Measurements from ENCODE around the gene OLA1.

Gene OLA1

DNA sequence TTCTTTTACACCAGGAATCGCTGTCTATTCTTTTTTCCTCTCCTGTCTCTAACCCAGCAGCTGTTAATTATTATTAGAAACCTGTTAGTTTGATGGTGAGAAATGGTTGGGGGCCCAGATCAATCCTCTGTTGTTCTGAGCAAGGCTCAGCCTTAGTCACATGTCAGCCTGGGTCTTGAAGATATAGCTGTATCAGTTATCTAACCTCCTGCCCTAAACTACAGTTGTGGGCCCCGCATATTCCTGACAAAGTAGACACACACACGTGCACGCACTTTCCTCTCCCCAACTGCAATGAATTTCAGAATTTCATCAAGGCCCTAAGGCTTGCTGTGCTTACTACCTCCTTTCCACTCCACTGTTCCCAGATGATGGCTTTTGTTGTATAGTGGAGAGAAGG, 54.6 kb downstream of the OLA1 start:
- TF ChIP-seq ZFX (IDR thresholded peaks at IDR 0.05; ENCODE audit: borderline replicate concordance): no peak
- TF ChIP-seq, protein P1, sequence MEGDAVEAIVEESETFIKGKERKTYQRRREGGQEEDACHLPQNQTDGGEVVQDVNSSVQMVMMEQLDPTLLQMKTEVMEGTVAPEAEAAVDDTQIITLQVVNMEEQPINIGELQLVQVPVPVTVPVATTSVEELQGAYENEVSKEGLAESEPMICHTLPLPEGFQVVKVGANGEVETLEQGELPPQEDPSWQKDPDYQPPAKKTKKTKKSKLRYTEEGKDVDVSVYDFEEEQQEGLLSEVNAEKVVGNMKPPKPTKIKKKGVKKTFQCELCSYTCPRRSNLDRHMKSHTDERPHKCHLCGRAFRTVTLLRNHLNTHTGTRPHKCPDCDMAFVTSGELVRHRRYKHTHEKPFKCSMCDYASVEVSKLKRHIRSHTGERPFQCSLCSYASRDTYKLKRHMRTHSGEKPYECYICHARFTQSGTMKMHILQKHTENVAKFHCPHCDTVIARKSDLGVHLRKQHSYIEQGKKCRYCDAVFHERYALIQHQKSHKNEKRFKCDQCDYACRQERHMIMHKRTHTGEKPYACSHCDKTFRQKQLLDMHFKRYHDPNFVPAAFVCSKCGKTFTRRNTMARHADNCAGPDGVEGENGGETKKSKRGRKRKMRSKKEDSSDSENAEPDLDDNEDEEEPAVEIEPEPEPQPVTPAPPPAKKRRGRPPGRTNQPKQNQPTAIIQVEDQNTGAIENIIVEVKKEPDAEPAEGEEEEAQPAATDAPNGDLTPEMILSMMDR (IDR thresholded peaks at IDR 0.05): no peak
- H3K27ac ChIP-seq: no peak overlapping the region

DNA sequence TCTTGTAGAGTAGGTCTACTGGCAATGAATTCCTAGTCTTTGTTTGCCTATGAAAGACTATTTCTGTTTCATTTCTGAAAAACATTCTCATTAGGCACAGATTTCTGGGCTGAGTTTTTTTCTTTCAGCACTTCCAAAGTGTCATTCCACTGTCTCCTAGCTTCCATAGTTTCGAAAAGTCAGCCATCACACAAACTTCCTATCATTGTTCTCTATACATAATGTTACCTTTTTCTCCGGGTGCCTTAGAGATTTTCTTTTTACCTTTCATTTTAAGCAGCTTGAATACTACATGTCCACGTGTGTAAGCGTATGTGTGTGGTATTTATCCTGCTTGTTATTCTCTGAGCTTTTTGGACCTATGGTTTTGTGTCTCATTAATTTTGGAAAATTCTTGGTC, 55.7 kb downstream of the OLA1 start:
- TF ChIP-seq, protein P1 (IDR thresholded peaks at IDR 0.05): no peak
- no peak for TF ChIP-seq ZFX (IDR thresholded peaks at IDR 0.05; ENCODE audit: borderline replicate concordance)
- H3K27ac ChIP-seq: no peak overlapping the region

DNA sequence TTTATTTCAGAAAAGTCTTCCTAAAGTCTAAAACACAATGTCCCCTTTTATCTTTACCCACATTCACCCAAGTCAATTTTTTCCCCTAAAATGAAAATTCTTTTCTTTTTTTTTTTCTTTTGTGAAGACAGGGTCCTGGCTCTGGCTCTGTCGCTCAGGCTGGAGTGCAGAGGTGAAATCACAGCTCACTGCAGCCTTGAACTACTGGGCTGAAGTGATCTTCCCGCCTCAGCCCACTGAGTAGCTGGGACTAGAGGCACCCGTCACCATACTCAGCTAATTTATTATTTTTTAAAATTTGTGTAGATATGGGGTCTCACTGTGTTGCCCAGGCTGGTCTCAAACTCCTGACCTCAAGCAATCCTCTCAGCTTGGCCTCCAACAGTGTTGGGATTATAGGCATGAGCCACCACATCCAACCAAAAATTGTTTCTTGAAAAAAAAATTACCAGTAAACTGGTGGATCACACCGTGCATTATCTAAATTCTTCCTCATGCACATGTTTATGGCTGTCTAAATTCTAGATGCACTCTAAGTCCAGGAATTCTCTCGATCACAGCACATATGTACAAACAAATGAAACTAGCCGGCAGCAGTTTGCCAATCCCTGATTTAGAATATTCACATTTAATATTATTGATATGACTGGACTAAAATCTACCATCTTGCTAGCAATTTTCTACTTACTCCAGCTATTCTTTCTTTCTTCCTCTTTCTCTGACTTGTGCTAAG, 56.8 kb downstream of the OLA1 start:
- no peak overlapping the region for H3K27ac ChIP-seq
- TF ChIP-seq, protein P1 (IDR thresholded peaks at IDR 0.05): no peak
- no peak for TF ChIP-seq ZFX (IDR thresholded peaks at IDR 0.05; ENCODE audit: borderline replicate concordance)

DNA sequence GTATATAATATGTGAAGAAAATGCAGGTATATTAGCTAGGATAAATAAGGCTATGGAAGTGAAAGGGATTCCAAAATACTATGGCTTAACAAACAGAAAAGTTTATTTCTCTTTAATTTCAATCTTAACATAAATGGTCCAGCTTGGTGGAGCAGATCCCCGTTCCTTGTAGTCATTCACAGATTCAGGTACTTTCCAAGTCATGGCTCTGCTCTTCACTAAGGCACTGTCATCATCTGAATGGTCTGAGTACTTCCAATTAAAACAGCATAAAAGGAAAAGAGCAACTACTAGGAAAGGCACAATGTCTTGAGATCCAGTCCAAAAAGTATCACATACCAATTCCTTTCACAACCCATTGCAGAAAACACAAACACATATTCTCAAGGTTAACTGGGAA, 63.4 kb downstream of the OLA1 start:
- H3K27ac ChIP-seq: no peak overlapping the region
- TF ChIP-seq ZFX (IDR thresholded peaks at IDR 0.05; ENCODE audit: borderline replicate concordance): no peak
- TF ChIP-seq, protein P1 (IDR thresholded peaks at IDR 0.05): no peak

DNA sequence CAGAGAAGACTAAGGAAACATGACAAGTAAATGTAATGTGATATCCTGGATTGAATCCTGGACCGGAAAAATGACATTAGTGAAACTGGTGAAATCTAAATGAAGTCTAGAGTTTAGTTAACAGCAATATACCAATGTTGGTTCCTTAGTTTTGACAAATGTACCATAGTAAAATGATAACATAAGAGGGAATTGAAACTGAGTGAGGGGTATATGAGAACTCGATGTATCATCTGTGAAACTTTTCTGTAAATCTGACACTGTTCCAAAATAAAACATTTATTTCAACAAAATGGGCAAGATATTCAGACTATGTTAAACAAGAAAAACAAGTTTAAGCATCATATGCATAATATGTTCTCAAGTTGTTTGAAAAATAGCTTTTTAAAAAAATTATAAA, 63.8 kb downstream of the OLA1 start:
- TF ChIP-seq ZFX (IDR thresholded peaks at IDR 0.05; ENCODE audit: borderline replicate concordance): no peak
- TF ChIP-seq, protein P1 (IDR thresholded peaks at IDR 0.05): no peak
- no peak overlapping the region for H3K27ac ChIP-seq

DNA sequence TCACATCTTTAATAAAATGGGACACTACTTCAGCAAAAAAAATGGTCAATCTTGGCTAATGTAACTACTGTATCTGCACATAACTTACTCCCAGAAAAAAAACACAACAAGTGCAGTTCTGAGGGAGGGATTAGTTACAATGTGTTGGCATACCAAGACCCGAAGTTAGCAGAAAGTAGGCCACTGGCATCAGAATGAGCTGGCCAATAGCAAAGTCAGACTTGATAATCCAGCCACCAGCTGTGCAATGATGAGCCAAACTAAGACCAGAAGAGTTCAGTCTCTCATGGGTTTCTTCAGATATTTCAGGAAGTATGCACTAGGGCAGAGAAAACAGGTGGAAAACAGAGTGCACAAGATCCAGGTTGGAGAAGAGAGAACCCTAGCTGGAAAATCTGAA, 65.3 kb downstream of the OLA1 start:
- TF ChIP-seq, protein P1 (IDR thresholded peaks at IDR 0.05): no peak
- no peak for TF ChIP-seq ZFX (IDR thresholded peaks at IDR 0.05; ENCODE audit: borderline replicate concordance)
- no peak overlapping the region for H3K27ac ChIP-seq

DNA sequence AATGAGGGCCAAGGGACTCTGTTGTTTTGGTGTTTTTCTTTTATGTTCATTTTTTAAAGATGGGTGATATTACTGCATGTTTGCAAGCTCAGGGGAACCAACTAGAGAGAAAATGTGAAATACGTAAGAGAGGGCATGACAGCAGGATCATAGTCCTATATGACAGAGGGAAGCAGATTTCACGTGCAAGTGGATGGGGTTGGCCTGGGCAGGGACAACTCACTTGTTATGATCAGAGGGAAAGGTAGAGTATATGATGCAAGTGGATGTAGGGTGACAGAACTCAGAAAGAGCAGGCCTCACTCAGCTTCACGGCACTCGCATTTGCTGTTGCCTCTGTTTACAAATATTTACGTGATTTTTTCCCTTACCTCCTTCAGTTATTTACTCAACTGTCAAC, 67.0 kb downstream of the OLA1 start:
- no peak overlapping the region for H3K27ac ChIP-seq
- TF ChIP-seq, protein P1 (IDR thresholded peaks at IDR 0.05): no peak
- no peak for TF ChIP-seq ZFX (IDR thresholded peaks at IDR 0.05; ENCODE audit: borderline replicate concordance)
